GM12892 (cell line): ENCODE measurements around the gene ABR.

Source experiments
- POLR2A ChIP-seq: IDR thresholded peaks from 2 replicates; pipeline ENCODE4 v1.6.1; 2011; ENCODE audit warnings: low read depth, low read length, control low read depth
- POLR2AphosphoS5 ChIP-seq: IDR thresholded peaks from 2 replicates; pipeline ENCODE4 v1.6.1; 2011; ENCODE audit warnings: low read depth, low read length, control low read depth
- TAF1 ChIP-seq: IDR thresholded peaks from 2 replicates; pipeline ENCODE4 v1.6.1; 2011; ENCODE audit warnings: low read depth, mild to moderate bottlenecking, control low read depth, low read length, borderline replicate concordance

DNA sequence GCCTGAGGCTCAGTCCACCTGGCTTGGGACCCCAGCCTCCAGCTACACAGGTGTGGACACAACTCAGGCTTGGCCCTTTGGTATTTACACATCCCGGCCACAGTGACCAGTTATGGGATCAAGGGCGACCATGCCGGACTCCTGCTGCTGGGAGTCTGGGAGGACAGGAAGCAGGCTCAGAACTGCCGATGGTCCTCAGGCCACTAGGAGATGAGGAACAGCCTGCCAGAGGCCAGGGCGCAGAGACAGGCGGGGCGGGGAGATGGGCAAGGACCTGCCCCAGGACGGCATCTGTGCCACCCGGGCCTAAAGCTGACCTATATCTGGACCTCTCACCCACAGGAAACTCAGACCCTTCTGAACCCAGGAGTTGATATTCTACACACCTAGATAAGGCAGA lies 212.7 kb downstream of the ABR start:
- TF ChIP-seq POLR2AphosphoS5 (no peak), POLR2A (no peak), TAF1 (no peak)
